ENCODE results near the gene MARCHF2.
"Not testable (repeated sequence)": the region's sequence is repeated elsewhere in the genome, so short reads cannot be mapped to it uniquely, and the experiment has no call there.

The MARCHF2 gene, protein sequence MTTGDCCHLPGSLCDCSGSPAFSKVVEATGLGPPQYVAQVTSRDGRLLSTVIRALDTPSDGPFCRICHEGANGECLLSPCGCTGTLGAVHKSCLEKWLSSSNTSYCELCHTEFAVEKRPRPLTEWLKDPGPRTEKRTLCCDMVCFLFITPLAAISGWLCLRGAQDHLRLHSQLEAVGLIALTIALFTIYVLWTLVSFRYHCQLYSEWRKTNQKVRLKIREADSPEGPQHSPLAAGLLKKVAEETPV

DNA sequence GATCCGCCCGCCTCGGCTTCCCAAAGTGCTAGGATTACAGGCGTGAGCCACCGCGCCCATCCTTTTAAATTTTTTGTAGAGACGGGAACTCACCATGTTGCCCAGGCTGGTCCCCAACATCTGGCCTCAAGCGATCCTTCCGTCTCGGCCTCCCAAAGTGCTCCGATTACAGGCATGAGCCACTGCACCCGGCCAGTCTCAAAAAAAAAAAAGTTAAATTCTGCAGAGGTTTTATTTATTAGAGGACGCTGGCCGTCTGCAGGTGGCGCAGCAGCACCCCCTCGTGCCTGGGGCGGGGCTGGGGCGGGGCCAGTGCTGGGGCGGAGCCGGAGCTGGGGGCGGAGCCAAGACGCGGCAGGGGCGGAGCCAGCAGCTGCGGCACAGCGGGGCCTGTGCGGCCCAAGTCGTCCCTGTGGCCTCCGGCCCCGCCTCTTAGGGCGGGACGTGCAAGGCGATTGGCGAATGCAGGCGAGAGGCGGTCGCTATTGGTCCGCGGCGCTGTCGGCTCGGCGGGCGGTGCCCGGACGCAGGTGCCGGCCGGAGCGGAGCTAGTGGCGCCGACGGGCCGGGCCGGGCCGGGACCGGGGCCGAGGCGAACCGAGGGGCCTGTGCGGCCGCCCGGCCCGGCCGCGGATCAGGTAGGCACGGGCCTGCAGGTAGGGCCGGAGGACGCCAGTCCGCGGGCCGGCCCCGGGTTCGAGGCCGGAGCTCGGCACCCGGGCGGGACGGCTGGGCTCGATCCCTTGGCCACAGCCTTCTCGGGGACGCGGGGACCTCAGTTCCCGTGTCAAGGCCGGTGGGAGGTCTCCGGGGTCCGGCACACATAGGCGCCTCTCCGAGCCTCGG is at the start of gene MARCHF2:
Gene MARCHF2, plus strand, starts transcription at position 523 of the 846 bp plus-strand sequence. CDS start 8,536 bp downstream, outside the sequence.
- DNase-seq (ENCODE audit: low read depth in 2 of 2), result peak; percentile 93 to 95

DNA sequence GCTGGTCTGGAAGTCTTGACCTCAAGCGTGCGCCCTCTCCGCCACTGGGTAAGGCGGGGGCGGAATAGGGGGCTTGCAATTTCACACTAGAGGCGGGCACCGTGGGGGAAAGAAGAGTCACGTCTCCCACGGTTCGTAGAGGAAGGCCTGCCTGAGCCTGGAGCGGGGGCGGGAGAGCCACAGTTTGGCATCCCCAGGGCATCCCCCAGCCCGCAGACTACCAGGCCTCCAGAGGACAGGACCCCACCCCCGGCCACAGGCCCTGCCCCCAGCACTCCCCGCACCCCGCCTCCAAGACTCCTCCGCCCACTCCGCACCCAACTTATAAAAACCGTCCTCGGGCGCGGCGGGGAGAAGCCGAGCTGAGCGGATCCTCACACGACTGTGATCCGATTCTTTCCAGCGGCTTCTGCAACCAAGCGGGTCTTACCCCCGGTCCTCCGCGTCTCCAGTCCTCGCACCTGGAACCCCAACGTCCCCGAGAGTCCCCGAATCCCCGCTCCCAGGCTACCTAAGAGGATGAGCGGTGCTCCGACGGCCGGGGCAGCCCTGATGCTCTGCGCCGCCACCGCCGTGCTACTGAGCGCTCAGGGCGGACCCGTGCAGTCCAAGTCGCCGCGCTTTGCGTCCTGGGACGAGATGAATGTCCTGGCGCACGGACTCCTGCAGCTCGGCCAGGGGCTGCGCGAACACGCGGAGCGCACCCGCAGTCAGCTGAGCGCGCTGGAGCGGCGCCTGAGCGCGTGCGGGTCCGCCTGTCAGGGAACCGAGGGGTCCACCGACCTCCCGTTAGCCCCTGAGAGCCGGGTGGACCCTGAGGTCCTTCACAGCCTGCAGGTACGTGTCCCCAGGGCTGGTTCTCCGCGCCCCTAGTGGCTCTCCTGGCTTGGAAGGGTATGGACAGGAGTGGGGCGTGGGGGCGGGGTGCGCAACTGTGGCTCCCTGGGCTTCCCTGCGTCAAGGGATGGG is 49.0 kb upstream of the MARCHF2 start, which contains the start of gene ANGPTL4:
Gene ANGPTL4, plus strand, starts transcription at position 353 of the 969 bp plus-strand sequence. Its CDS starts 167 bp downstream, at position 520.
- peak; percentile 53 to 55 for DNase-seq (ENCODE audit: low read depth in 2 of 2)

DNA sequence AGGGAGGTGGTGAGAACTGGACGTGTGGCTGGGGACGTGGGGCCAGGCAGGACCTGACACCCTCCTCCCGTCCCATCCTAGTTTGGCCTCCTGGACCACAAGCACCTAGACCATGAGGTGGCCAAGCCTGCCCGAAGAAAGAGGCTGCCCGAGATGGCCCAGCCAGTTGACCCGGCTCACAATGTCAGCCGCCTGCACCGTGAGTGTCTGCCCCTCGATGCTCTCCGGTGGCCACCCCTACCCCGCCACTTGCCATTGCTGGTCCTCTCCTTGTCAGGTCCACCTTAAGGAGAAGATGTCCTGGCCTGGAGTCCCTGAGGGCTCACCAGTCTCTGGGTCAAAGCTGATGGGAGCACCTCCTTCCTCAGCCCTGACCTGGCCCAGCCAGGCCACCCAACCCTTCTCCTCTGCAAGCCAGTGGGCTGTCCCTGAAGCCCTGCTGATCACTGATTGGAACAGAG is 47.0 kb upstream of the MARCHF2 start:
- DNase-seq (ENCODE audit: low read depth in 2 of 2), result no peak

DNA sequence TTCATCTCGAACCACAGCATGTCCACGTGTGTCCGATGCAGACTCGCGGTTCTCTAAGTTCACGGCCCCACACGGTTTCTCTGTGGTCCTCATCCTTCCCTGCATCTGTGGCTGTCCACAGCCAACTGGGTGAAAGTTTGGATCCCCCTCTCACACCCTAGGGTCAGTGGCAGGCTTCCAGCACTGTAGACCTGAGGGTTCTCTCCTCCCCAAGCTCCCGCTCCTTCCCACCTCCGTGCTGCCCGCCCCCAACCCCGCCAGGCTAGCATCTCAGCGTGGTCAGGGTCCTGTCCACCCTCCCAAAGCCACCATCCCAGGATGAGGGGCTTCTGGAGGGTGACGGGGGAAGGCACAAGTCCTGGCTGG is 46.2 kb upstream of the MARCHF2 start:
- no peak for DNase-seq (ENCODE audit: low read depth in 2 of 2)

DNA sequence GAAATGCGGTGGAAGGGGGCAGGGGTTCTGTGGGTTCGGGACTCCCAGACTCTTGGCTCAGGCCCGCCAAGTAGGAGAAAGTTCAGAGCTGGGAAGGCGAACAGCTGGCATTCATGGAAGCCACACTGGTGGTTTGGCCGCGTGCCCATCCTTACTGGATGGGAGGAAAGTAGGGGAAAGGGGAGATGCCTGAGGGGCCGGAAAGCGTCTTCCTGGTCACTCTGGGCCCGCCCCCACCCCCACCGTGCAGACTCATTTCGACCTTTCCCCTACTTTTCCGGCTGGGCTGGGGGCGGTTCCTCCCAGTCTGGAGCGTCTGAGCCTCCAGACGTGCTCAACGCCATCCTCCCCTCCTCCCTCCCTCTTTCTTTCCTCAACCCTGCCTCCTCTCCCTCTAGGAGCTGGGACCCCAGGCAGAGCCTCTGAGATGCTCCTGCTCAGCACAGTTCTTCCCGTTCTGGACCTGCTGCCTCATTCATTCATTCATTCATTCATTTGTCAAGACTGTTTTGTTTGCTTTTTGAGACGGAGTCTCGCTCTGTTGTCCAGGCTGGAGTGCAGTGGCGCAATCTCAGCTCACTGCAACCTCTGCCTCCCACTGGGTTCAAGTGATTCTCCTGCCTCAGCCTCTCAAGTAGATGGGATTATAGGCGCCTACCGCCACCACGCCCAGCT is 45.6 kb upstream of the MARCHF2 start:
- DNase-seq (ENCODE audit: low read depth in 2 of 2), result no peak

DNA sequence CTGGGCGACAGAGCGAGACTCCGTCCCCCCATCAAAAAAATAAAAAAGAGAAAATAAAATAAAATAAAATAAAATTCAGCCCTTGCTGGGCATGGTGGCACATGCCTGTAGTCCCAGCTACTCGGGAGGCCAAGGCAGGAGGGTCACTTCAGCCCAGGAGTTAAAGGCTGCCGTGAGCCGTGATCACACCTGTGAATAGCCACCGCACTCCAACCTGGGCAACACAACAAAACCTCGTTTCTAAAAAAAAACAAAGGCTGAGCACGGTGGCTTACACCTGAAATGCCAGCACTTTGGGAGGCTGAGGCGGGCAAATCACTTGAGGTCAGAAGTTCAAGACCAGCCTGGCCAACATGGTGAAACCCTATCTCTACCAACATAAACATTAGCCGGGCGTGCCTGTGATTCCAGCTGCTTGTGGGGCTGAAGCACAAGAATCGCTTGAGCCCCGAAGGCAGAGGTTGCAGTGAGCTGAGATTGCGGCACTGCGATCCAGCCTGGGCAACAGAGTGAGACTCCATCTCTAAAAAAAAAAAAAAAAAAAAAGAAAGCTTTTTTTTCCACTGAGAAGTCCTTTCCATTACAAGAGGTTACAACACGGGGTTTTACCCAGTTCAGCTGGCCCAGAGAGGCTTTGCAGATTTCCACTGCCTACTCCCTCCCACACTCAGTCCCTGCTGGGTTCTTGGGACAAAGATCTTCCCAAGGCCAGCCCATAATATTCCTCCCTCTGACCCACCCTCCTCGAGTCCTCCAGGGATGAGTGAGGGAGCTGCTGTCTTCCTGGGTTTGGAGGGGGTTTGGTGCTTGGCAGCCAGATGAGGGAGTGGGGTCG is 42.7 kb upstream of the MARCHF2 start:
- DNase-seq (ENCODE audit: low read depth in 2 of 2), result no peak

DNA sequence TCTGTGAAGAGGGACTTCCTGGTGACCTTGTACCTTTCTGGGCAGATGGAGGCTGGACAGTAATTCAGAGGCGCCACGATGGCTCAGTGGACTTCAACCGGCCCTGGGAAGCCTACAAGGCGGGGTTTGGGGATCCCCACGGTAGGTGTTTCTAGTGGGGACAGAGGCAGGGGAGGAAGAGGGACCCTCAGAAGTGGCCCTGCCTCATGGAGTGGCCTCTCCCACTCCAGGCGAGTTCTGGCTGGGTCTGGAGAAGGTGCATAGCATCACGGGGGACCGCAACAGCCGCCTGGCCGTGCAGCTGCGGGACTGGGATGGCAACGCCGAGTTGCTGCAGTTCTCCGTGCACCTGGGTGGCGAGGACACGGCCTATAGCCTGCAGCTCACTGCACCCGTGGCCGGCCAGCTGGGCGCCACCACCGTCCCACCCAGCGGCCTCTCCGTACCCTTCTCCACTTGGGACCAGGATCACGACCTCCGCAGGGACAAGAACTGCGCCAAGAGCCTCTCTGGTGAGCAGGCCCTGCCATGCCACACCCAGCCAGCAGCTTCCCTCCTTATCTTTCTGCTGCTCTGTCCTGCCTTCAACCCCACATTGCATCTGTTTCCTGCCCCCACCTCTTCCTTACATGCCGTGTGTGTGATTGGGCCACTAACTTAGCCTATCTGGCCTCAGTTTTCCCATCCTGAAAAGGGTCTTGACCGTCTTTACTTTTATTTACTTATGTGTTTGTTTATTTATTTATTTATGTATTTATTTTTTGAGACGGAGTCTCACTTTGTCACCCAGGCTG is 41.9 kb upstream of the MARCHF2 start:
- no peak for DNase-seq (ENCODE audit: low read depth in 2 of 2)

DNA sequence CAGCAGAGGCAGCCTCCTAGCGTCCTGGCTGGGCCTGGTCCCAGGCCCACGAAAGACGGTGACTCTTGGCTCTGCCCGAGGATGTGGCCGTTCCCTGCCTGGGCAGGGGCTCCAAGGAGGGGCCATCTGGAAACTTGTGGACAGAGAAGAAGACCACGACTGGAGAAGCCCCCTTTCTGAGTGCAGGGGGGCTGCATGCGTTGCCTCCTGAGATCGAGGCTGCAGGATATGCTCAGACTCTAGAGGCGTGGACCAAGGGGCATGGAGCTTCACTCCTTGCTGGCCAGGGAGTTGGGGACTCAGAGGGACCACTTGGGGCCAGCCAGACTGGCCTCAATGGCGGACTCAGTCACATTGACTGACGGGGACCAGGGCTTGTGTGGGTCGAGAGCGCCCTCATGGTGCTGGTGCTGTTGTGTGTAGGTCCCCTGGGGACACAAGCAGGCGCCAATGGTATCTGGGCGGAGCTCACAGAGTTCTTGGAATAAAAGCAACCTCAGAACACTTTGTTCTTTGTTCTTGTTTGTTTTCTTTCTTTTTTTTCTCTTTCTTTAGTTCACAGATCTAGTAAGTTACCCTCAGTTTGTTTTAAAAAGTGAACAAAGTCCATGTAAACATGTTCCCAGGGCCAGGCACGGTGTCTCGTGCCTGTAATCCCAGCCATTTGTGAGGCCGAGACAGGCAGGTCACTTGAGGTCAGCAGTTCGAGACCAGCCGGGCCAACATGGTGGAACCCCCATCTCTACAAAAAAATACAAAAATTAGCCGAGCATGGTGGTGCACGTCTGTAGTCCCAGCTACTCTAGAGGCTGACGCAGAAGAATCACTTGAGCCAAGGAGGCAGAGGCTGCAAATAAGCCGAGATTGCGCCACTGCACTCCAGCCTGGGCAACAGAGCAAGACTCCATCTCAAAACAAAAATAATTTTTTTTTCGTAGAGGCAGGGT is 39.0 kb upstream of the MARCHF2 start:
- DNase-seq (ENCODE audit: low read depth in 2 of 2), result no peak

DNA sequence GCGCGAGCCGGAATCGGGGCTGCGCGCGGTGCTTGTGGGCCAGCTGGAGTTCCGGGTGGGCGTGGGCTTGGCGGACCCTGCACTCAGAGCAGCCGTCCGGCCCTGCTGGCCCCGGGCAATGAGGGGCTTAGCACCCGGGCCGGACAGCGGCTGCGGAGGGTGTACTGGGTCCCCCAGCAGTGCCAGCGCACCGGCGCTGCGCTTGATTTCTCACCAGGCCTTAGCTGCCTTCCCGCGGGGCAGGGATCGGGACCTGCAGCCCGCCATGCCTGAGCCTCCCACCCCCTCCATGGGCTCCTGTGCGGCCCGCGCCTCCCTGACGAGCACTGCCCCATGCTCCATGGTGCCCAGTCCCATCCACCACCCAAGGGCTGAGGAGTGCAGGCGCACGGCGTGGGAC is 37.3 kb upstream of the MARCHF2 start:
- DNase-seq (ENCODE audit: low read depth in 2 of 2), result not testable (repeated sequence)

DNA sequence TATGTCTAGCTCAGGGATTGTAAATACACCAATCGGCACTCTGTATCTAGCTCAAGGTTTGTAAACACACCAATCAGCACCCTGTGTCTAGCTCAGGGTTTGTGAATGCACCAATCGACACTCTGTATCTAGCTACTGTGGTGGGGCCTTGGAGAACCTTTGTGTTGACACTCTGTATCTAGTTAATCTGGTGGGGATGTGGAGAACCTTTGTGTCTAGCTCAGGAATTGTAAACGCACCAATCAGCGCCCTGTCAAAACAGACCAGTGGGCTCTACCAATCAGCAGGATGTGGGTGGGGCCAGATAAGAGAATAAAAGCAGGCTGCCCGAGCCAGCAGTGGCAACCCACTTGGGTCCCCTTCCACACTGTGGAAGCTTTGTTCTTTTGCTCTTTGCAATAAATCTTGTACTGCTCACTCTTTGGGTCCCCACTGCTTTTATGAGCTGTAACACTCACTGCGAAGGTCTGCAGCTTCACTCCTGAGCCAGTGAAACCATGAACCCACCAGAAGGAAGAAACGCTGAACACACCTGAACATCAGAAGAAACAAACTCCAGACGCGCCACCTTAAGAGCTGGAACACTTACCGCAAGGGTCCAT is 36.6 kb upstream of the MARCHF2 start:
- not testable (repeated sequence) for DNase-seq (ENCODE audit: low read depth in 2 of 2)

DNA sequence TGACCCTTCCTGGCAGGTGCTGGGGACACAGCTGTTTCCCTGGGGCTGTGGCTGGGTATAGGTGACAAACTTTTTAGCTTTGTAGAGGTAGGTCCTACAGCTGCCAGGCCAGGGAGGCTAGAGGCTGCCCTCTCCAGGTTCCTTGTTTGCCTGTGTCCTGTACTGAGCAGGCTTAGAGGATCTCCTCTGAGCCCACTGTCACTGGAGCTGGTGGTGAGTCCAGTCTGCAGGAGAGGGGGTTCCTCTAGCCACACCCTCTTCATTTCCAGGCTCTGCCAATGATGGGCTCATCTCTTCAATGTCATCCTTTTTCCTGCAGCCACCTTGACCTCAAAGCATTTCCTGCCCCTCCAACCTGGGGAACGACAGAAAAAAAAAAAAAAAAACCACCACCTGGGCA is 35.5 kb upstream of the MARCHF2 start:
- no peak for DNase-seq (ENCODE audit: low read depth in 2 of 2)

DNA sequence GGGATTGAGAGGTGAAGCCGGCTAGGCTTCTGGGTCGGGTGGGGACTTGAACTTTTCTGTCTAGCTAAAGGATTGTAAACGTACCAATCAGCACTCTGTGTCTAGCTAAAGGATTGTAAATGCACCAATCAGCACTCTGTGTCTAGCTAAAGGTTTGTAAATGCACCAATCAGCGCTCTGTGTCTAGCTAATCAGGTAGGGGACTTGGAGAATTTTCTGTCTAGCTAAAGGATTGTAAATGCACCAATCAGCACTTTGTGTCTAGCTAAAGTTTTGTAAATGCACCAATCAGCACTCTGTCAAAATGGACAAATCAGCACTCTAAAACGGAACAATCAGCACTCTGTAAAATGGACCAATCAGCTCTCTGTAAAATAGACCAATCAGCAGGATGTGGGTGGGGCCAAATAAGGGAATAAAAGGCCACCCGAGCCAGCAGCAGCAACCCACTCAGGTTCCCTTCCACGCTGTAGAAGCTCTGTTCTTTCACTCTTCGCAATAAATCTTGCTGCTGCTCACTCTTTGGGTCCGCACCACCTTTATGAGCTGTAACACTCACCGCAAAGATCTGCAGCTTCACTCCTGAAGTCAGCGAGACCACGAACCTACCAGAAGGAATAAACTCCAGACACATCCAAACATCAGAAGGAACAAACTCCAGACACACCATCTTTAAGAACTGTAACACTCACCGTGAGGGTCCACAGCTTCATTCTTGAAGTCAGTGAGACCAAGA is 33.8 kb upstream of the MARCHF2 start:
- not testable (repeated sequence) for DNase-seq (ENCODE audit: low read depth in 2 of 2)

DNA sequence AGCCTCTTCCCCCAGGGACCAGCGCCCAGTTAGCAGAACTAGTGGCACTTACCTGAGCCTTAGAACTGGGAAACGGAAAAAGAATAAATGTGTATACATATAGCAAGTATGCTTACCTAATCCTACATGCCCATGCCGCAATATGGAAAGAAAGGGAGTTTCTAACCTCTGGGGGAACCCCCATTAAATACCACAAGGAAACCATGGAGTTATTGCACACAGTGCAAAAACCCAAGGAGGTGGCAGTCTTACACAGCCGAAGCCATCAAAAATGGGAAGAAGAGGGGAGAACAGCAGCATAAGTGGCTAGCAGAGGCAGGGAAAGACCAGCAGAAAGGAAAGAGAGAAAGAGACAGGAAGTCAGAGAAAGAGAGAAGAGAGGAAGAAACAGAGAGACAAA is 28.5 kb upstream of the MARCHF2 start:
- DNase-seq (ENCODE audit: low read depth in 2 of 2), result not testable (repeated sequence)

DNA sequence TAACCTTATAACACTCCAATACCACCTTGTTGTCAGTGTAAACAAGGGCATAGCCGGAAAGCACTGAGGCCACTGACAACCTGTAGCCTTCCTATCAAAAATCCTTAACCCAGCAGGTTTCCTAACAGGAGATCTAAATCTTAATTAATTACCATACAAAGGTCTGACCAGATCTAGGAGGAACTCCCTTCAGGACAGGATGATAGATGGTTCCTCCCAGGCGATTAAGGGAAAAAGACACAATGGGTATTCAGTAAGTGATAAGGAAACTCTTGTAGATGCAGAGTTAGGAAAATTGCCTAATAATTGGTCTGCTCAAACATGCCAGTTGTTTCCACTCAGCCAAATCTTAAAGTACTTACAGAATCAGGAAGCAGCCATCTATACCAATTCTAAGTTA is 28.0 kb upstream of the MARCHF2 start:
- DNase-seq (ENCODE audit: low read depth in 2 of 2), result not testable (repeated sequence)

DNA sequence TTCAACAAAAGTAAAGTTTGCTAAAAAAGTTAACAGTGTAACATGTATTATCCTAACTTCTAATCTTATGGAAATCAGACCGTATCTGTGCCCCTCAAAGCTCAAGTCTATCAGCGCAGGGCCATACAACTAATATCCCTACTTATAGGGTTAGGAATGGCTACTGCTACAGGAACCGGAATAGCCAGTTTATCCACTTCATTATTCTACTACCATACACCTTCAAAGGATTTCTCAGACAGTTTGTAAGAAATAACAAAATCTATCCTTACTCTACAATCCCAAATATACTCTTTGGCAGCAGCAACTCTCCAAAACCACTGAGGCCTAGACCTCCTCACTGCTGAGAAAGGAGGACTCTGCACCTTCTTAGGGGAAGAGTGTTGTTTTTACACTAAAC is 27.5 kb upstream of the MARCHF2 start:
- not testable (repeated sequence) for DNase-seq (ENCODE audit: low read depth in 2 of 2)

DNA sequence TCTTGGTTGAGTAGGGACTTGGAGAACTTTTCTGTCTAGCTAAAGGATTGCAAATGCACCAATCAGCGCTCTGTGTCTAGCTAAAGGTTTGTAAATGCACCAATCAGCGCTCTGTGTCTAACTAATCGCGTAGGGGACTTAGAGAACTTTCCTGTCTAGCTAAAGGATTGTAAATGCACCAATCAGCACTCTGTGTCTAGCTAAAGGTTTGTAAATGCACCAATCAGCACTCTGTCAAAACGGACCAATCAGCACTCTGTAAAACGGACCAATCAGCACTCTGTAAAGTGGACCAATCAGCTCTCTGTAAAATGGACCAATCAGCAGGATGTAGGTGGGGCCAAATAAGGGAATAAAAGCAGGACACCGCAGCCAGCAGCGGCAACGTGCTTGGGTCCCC is 26.7 kb upstream of the MARCHF2 start:
- not testable (repeated sequence) for DNase-seq (ENCODE audit: low read depth in 2 of 2)

DNA sequence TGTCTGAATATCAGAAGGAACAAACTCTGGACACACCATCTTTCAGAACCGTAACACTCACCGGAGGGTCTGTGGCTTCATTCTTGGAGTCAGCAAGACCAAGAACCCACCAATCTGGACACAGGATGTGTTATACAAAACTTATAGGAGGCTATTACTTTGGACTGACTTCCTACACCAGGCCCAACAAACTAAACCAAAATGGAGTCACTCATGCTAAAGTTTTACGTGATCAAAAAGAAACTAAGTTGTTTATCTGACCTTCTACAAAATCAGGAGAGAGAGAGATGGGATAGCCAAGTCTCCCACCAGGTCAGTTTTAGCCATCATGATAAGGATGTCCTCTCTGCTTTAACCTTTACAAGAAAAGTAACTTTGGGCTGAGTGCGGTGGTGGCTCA is 26.1 kb upstream of the MARCHF2 start:
- no peak for DNase-seq (ENCODE audit: low read depth in 2 of 2)
